Activated CD8-positive, alpha-beta memory T cell treated with anti-CD3 and anti-CD28 coated beads for 36 hours (primary cell): ENCODE data around the gene AKR1C2. TPM values are rescaled to one million over a fixed set of nuclear protein-coding genes. Genes with fewer than 3 reads are reported as not detected.
"Not testable (repeated sequence)": the region's sequence is repeated elsewhere in the genome, so short reads cannot be mapped to it uniquely, and the experiment has no call there.

Experiments used
- CTCF ChIA-PET: fragments of 350-600 bp; sonication (Branson Sonifier 250); formaldehyde crosslinking; loops from one replicate; lab custom pipeline; 2021; ENCODE audit warnings: antibody characterized with exemption; lab: Charles Lee
- POLR2A ChIA-PET: fragments of 350-600 bp; sonication (Branson Sonifier 250); formaldehyde crosslinking; loops from one replicate; lab custom pipeline; 2021; ENCODE audit warnings: antibody characterized with exemption; lab: Charles Lee
- total RNA-seq, 2 experiments: library from RNA; stranded (reverse); gene quantifications; one replicate each; pipeline ENCODE4 v1.2.3, GENCODE V29; 2021

Gene AKR1C2
- total RNA-seq, 2 experiments from 2014 or later = not detected

DNA sequence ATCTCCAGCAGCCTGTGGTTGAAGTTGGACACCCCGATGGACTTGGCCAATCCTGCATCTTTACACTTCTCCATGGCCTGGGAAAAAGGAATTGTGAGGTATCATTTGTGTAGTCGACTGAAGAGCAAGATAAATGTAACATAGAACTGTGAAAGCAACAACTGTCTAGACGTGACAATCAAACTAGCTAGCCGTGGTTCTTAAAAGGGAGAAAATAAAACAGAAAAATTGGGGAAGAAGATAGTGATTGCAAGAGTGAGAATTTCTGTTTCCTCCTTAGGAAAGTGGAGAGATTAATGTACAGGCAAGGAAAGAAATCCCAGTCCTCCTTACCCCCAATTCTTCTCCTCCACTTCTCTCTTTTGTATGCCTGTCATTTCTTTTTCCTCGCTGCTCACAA, 5.0 kb downstream of the AKR1C2 start:
- ChIA-PET CTCF (no interaction called here), POLR2A (no interaction called here)

DNA sequence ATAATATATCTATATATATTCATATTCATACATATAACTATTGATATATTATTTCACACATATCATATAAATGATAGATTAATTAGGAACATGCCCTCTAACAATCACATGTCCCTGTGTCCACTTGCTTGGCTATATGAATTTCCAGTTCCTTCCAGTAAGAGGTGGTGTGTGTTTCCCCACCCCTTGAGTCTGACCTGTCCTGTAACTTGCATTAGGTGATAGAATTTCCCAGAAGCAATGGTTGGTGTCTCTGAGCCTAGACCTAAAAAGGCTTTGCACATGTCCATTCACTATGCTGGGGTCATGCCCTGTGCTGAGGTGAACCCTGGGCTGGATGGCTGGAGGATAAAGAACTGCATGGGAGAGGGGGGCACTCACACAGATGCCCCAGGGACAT, 9.4 kb downstream of the AKR1C2 start:
- CTCF ChIA-PET, POLR2A ChIA-PET: not testable (repeated sequence)

DNA sequence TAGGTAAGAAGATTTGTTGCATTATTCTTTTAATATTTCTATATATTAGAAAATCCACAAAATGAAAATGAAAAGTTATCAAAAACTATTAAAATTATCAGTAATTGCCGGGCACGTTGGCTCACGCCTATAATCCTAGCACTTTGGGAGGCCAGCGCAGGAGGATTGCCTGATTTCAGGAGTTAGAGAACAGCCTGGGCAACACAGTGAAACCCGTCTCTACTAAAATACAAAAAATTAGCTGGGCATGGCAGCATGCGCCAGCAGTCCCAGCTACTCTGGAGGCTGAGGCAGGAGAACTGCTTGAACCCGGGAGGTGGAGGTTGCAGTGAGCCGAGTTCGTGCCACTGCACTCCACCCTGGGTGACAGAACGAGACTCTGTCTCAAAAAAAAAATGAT, 11.1 kb downstream of the AKR1C2 start:
- POLR2A ChIA-PET, CTCF ChIA-PET: not testable (repeated sequence)

DNA sequence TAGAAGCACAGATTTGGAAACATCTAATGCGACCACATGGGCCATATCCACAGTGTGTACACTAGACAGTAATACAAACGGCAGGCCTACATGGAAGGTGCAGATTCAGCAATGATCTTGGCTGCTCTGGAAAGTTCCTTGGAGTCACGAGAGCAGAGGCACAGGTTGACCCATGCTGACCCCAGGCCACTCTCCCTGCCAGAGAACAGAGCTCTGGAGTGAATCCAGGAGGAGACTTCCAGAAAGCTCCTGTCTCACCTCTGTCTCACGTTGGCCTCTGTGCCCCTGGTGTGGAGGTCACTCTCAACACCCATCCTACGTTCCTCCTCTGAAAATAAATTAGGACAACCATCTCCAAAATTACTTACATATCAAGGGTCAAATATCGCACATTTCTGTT, 12.2 kb downstream of the AKR1C2 start:
- POLR2A ChIA-PET, CTCF ChIA-PET: not testable (repeated sequence)

DNA sequence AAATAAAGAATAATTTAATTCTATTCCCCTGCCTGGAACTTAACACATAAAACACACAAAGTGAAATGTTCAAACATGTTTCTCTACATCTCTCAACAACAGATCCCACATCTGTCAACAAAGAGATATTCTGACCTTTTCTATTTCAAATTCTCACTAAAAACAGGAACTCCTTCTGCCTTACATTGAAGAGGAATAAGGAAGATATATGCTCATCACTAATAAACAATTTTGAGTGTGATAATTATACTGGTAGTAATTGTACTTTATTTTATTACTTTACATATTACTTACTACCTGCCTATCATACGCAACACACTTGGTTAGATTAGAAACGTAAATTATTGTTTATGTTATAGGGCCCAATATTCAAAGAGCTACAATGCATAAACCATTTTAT, 13.4 kb downstream of the AKR1C2 start:
- ChIA-PET CTCF (no interaction called here), POLR2A (no interaction called here)

DNA sequence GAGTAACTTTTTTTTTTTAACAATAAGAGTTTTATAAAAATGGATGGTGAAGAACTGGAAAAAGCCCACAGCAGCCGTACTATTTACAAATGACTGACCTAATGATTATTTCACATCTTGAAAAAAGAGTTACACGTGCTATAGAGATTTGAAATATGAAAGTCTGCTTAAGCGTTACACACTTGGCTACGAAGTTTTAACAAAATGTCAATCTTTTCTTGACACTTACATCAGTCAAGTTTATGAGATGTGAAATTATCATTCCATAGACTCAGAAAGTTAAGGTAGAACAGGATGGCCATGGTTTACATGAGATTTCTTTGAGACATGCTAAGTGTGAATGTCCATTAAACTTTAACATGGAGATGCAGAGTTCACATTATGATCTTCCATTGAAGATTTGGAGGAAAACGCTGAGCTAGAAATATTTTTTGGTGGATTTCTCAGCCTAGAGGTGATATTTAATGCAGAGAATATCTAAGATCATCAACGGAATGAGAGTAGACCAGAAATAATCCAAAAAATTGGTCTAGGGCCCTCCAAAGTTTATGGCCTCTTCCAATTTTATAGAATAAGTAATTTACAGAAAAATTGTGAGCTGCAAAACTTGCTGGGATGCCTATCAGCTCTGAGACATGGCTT, 15.5 kb downstream of the AKR1C2 start:
- POLR2A ChIA-PET, CTCF ChIA-PET: not testable (repeated sequence)

DNA sequence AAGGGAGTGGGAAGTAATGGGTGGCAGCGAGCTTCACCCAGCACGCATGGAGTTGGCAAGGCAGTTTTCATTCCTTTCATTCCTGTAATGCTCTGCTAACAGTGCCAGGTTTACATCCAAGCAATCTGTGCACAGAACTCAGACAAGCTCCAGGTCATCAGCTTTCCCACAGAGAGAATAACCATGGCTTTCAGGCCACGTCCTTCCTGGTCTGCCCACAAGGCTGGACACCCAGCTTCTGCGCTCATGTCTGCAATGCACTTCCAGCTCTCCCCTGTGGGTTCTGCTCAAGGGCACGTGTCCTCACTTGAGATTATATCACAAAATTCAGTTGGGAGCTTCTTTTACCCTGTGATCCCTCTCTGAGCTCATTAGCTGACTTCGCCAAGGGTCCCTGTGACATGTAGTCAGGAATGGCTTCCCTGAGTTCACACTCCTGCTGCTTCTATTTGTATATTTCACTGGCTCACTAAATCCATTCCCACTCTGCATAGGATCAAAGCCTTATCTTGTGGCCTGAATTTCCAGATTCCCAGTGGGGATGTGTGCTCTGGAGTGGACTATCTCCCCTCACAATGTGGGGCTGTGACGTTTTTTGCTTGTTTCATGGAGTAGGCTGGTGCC, 18.6 kb downstream of the AKR1C2 start:
- ChIA-PET POLR2A (no interaction called here), CTCF (no interaction called here)

DNA sequence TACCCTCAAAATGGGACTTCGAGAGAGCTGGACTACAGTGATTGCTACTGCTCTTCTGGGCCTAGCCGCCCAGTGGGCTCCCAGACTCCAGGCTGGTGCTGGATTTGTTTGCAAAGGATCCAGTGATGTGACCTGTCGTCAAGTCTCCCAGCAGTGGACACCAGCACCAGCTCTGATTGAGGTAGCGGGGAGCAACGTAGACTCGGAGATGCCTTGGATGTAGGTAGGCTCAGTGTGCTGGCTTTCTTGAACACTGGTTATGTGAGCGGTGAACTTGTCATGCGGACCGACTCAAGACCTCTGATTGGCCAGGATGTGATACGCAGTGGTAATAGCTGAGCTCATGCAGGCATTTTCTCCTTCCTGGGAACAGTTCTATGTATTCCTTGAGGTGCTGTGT, 19.4 kb downstream of the AKR1C2 start:
- POLR2A ChIA-PET = no interaction called here
- CTCF ChIA-PET = no interaction called here

DNA sequence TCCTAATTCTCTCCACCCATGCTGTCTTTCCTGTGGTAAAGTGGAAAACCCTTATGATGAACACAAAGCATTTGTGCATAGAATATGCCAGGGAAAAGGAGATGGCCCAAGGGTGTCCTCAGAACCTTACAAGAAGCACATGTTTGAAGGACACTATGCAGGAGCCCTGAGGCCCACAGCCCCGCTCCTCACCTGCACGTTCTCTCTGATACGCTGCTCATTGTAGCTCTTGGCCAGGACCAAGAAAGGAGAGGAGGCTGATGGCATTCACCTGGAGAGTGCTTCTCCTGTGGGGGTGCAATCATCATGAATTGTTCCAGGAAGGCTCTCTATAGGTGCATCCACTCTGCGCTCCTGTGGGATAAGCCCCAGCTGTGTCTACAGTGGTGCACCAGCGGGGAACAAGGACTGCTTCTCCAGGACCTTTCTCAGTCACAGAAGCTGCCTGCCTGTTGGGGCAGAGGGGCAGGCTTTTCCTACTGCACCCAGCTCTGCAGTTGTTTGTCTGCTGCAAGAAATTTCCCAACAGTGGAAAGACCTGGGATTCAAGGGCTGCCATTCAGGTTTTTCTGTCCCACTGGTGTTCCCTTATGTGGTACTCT, 19.9 kb downstream of the AKR1C2 start:
- ChIA-PET POLR2A (no interaction called here), CTCF (no interaction called here)

DNA sequence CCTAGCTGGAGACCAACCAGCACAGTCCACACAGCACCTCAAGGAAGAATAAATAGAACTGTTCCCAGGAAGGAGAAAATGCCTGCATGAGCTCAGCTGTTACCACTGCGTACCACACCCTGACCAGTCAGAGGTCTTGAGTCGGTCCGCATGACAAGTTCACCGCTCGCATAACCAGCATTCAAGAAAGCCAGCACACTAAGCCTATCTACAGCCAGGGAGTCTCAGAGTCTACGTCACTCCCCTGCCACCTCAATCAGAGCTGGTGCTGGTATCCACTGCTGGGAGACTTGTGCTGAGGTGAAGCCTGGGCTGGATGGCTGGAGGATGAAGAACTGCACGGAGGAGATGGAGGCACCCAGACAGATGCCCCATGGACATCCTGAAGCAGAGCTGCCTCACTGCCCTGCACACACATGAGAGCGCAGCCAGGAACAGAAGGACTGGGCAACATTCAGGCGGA, 20.9 kb downstream of the AKR1C2 start:
- CTCF ChIA-PET = no interaction called here
- POLR2A ChIA-PET = no interaction called here

DNA sequence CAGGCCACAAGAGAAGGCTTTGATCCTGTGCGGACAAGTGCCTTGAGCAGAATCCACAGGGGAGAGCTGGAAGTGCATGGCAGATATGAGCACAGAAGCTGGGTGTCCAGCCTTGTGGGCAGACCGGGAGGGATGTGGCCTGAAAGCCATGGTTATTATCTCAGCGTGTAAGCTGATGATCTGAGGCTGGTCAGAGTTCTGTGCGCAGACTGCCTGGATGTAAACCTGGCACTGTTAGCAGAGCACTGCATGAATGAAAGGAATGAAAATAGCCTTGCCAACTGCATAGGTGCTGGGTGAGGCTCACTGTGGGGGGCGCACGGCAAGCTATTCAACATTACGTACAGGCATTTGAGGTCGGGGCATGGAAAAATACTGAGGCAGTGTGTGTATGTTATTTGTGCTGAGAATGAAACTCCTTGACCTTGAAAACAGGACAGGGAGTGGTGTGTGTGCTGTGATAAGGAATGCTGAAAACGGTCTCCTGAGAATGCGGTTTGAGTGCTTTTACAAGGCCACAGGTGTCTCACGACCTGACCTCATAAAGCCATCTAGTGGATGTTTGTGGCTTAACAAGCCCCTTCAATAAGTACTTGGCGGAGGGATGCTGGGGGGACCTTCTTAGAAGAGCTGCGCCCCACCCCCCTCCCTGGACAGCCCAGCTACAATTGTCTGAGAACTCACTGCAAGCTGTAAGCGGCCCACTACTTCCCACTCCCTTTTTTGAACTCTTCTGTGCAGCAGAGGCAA, 21.8 kb downstream of the AKR1C2 start:
- CTCF ChIA-PET = interaction anchor here (1.0 kb wide), 1 partner anchor 134 kb away, joined by 3 read pairs; no protein-coding TSS in a partner anchor

DNA sequence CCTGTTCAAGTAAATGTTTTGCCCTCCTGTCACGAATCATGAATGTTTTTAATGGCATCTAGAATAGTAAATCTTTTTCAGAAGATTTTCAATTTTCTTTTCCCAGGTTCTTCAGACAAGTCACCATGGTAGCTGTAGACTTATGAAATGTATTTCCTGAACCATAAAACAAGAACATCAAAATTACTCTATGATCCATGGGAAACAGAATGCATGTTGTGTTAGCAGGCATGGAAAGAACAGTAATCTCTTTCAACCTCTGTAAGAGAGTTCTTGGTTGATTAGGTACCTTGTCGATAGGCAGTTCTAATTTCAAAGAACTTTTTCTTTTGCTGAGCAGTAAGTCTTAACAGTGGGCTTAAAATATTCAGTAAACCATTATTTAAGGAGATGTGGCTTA, 22.9 kb downstream of the AKR1C2 start:
- ChIA-PET CTCF (no interaction called here), POLR2A (no interaction called here)

More for the DNA sequence above, 21.8 kb downstream of the AKR1C2 start:
- POLR2A ChIA-PET = no interaction called here

DNA sequence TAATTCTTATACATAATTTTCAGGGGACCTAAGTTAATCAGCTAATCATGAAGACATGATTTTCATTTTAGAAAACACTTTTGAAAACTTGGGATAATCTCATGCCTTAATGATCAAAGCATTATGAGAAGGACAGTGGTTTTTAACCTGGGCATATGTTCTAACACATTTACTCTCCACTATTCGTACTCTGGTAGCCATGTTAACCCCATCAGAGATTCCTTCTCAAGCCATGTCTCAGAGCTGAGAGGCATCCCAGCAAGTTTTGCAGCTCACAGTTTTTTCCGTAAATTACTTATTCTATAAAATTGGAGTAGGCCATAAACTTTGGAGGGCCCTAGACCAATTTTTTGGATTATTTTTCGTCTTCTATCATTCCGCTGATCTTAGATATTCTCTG, 24.8 kb downstream of the AKR1C2 start:
- ChIA-PET CTCF (no interaction called here), POLR2A (no interaction called here)

DNA sequence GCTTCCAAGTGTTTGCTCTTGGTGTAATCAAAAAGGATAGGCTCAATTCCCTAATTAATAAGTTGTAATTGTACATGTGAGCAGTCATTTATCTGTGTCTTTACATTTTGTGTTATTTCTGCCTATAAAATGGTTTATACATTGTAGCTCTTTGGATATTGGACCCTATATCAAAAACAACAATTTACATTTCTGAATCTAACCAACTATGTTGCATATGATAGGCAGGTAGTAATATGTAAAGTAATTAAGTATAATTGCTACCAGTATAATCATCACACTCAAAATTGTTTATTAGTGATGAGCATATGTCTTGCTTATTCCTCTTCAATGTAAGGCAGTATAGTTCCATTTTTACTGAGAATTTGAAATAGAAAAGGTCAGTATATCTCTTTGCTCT, 26.6 kb downstream of the AKR1C2 start:
- ChIA-PET POLR2A (no interaction called here), CTCF (no interaction called here)

DNA sequence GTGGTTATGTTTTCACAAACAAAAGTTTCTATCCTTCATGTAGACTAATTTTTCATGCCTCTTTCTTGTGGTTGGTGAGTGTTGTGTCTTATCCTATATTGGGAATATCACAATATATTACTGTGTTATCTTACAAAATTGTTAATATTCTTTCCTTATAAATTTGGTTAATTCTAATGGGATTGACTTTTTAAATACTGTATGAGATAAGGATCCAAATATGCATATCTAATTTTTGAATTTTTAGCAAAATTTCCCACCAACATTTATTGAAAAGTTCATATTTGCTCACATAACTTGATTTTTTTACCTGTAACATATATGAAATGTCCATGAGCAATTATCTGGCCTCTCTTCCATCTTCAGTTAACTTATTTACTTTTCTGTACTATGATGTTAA, 29.3 kb downstream of the AKR1C2 start:
- CTCF ChIA-PET, POLR2A ChIA-PET: not testable (repeated sequence)

DNA sequence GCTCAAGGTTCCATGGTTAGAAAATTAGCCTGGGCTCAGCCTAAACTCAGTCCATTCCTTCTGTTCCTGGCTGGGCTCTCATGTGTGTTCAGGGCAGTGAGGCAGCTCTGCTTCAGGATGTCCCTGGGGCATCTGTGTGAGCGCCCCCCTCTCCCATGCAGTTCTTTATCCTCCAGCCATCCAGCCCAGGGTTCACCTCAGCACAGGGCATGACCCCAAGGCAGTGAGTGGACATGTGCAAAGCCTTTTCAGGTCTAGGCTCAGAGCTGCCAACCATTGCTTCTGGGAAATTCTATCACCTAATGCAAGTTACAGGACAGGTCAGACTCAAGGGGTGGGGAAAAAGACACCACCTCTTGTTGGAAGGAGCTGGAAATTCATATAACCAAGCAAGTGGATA, 30.4 kb downstream of the AKR1C2 start:
- CTCF ChIA-PET, POLR2A ChIA-PET: not testable (repeated sequence)

DNA sequence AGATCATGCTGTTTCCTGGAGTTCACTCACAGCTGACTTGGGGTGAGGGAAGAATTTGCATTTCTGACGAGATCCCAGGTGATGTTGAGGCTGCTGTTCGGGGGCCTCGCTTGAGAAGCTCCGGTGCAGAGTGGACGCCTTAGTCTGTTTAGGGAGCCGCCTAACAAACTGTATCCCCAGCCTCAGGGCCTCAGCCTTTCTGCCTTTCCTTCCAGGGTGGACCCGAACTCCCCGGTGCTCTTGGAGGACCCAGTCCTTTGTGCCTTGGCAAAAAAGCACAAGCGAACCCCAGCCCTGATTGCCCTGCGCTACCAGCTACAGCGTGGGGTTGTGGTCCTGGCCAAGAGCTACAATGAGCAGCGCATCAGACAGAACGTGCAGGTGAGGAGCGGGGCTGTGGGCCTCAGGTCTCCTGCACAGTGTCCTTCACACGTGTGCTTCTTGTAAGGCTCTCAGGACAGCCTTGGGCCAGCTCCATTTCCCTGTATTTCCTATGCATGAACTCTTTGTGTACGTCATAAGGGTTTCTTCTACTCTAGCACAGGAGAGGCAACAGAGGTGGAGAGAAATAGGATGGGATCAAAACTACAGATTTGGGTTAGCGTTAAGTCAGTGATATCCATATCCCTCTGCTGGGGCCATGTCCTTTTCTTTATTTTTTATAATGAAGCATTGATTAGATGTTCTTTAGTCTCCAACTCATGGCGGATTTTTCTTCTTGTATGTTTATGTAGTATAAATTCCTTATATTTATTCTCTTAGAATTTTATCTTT, 31.1 kb downstream of the AKR1C2 start:
- POLR2A ChIA-PET, CTCF ChIA-PET: not testable (repeated sequence)

DNA sequence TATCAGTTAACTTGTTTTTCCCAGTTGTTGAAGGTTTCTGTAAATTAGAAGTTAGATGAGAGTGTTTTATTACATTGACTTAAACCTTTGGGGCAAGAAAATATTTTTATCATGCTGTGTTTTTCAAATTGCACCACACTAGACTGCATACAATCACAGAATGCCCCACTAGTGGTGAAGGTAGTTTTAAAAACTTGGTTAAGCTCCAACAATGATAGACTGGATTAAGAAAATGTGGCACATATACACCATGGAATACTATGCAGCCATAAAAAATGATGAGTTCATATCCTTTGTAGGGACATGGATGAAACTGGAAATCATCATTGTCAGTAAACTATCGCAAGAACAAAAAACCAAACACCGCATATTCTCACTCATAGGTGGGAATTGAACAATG, 33.3 kb downstream of the AKR1C2 start:
- POLR2A ChIA-PET = not testable (repeated sequence)

DNA sequence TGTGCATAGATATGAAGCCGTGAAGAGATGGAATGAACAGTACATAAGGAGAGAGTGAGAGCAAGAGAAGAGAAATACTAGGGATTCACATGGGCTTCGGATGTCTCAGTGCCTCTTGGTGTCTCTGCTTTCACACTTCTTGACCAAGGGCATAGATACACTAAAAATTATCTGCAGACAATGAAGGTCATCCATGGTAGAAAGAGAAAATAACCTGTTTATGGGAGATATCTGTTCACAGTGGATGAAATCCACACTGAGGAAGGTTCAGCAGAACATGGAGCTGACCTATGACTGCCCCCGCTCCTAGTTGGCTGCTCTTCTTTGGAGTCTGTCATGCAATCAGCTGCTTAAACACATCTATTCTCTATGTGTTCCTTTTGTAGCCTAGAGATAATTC, 34.4 kb downstream of the AKR1C2 start:
- CTCF ChIA-PET, POLR2A ChIA-PET: not testable (repeated sequence)

More for the DNA sequence above, 33.3 kb downstream of the AKR1C2 start:
- CTCF ChIA-PET = not testable (repeated sequence)

DNA sequence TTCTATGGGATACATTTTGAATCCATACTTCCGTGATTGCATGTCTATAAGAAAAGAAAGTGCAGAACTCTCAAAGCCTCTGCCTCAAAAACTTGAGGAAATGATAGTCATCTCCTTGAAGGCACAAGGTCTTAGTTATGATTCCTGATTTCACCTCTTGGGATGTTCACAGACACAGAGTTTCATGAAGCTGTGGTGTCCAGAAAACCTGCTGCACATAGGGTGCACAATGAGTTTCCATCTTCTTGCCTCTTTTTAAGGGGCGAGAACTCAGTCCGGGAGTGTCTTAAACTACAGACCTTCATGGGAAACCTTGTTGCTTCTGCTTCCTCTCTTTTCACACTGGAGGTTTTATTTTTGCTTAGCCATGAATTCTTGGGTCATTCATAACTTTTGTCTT, 36.5 kb downstream of the AKR1C2 start:
- POLR2A ChIA-PET, CTCF ChIA-PET: not testable (repeated sequence)
